DMS153 treated with DMSO at 0.1 percent for 48 hours (cell line): ENCODE results near the gene CACNA2D4.
"Not testable (repeated sequence)": the region's sequence is repeated elsewhere in the genome, so short reads cannot be mapped to it uniquely, and the experiment has no call there.

ENCODE experiments used
- DNase-seq: peaks from one replicate; lab custom pipeline; 2025; ENCODE audit not compliant: unreplicated experiment; lab: John Stamatoyannopoulos, UW

CACNA2D4 gene

DNA sequence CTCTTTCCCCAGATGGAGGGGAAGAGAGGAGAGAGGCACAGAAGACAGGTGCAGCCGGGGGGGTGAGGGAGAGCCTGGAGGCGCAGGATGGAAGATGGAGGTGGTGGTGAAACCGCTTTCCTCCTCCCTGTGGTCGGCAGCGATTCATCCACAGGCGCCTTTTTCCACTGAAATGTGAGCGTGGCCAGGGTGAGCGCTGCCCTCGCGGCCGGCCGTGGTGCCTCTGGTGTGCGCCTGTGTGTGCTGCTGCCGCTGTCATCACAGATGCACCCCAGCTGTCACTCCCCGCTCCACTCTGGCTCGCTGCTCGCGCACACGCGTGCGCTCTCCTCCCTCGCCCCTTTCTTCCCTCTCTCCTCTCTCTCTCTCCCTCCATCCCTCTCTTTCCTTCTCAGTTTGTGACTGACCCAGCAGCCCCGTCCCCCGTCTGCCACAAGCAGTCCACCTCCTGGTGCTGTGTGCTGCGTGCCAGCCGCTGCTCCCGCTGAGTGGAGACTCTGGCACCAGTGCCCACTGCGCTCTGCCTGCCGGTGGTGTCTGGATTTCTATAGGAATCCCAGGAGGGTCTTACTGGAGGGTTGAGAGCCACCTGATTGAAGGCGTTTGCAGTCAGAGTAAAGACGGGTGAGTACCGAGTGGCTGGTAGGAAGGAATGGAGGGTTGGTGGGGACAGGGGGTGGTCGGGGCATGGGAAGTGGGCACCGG, 98.1 kb downstream of the CACNA2D4 start, which contains the start of gene LRTM2:
LRTM2 (plus strand) TSS at position 375 of the 705 bp plus-strand sequence. CDS start 7,584 bp downstream, outside the sequence.
- DNase-seq = no peak

DNA sequence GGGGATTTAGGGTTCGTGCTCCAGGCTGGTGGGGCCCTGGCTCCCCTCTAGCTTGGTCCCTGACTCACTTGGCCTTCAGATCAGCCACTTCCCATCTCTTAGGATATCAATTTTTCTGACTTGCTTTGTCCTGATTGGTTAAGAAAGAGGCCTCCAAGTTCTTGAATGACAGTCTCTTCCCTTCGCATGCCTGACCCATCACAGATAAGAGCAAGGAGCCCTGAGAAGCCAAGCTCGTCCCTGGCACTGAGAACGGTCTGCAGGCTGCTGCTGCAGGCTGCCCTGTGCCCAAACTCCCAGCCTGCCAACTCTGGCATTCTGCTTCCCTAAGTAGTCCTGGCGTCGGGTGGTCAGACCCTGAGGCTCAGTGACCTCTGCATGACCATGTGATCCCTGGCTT, 98.9 kb downstream of the CACNA2D4 start:
- no peak for DNase-seq

DNA sequence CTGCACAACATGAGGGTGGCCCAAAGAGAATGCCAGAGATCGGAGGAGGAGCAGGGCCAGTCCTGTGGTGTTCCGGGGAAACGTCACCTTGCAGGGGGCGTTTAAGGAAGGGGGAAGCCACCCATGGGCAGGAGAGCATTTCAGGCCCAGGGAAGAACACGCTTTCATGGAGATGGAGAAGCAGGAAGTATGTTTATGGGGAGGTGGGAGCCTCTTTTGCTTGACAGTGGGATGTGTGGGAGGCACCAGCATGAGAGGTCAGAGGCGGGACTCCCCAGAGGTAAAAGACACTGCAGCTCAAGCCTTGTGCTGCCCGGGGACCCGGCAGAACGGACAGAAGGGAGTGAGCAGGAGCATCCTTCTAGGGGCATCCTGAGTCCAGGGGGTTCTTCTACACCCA, 99.4 kb downstream of the CACNA2D4 start:
- DNase-seq = no peak

DNA sequence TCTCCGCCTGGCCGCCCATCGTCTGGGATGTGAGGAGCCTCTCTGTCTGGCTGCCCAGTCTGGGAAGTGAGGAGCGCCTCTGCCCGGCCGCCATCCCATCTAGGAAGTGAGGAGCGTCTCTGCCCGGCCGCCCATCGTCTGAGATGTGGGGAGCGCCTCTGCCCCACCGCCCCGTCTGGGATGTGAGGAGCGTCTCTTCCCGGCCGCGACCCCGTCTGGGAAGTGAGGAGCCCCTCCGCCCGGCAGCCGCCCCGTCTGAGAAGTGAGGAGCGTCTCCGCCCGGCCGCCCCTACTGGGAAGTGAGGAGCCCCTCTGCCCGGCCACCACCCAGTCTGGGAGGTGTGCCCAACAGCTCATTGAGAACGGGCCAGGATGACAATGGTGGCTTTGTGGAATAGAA, 100.5 kb downstream of the CACNA2D4 start:
- DNase-seq = not testable (repeated sequence)

DNA sequence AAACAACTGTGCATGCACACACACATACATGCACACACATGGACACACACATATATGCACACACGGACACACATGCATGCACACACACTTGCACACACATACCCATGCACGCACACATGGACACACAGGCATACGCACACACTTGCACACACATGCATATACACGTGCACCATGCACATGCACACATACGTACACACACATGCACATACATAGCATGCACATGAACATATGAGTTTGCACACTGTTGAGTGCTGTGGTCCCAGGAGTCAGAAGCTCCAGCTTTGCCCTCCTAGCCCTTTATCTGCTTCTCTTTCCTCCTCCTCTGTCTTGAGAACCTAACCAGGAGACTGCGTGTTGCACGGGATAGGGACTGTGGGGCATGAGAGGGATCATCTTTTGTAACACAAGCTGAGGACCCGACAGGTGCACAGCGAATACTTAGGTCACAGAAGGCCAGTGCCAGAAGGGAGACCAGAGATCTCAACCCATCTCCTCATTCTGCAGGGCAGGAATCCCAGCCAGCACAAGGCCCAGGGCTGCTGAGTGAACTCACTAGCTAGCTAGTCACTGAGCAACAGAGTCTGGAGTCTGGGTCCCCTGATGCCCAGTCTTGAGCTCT, 101.6 kb downstream of the CACNA2D4 start:
- DNase-seq = no peak

DNA sequence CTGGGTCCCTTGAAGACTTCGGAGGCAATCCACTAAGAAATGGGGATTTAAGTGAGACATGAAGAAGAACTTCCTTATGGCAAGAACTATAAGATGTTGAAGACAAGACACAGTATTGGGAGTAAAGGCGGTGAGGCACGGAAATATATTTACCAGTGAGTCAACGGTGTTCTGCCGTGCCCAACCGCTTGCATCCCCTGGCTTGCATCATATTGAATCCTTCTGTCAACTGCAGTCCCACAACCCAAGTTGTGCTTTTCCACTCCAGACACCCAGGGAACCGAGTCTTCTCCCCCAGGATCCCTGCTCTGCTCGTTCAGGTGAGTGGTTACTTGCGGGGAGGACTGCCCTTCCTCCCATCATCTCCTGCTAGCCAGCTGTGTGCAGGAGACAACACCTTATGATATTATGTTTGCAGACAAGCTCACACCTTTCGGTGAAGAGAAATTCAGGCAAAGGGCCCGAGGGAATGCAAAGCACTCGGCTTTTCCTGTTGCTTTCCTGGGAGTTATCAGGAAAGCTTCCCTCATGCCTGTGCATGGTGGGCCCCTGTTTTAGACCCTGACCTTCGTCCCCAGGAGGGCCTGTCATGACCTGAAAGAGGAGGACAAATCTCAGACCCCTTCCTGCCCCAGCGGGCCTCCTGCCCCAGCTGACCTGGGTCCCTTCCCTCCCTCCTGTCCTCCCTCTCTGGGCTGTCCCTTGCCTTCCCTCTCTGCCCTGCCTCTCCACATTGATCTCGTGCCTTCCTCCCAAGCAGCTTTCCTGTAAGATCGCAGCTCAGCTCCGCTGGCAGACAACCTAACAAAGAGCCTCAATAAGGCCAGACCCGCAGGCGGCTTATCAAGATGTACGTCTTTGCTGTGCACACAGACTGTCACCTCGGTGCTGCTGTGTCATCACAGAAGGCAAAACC, 102.4 kb downstream of the CACNA2D4 start:
- DNase-seq = no peak

DNA sequence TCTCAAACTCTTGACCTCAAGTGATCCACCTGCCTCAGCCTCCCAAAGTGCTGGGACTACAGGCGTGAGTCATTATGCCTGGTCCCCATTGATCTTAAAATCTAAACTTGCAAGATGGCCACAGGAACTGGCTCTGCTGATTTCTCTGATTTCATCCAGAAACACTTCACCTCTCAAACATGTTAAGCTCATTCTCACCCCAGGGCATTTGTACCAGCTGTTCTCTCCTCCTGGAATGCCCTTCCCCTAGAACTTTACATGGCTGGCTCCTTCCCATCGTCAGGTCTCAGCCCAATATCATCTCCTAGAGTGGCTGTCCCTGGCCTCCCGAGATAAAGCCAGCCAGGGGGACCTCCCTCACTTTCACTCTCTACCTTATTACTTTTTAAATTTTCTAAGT, 103.3 kb downstream of the CACNA2D4 start:
- DNase-seq = no peak

DNA sequence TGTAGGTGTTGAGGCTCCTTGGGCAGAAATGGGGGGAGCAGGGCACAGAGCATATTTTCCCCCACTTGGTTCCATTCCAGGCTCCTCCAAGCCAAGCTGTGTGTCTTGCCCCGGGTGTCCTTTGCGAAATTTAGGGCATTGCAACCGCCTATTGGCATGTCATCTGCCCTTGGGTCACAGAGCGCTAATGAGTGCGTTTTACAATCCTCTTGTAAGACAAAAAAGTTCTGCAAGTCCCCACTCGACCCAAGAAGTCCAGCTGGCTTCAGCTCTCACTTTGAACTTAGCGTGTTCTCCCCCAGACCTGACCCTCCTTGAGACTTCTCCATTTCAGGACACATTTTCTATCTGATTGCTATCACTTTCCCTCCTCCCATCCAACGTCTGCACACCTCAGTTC, 104.2 kb downstream of the CACNA2D4 start:
- no peak for DNase-seq

DNA sequence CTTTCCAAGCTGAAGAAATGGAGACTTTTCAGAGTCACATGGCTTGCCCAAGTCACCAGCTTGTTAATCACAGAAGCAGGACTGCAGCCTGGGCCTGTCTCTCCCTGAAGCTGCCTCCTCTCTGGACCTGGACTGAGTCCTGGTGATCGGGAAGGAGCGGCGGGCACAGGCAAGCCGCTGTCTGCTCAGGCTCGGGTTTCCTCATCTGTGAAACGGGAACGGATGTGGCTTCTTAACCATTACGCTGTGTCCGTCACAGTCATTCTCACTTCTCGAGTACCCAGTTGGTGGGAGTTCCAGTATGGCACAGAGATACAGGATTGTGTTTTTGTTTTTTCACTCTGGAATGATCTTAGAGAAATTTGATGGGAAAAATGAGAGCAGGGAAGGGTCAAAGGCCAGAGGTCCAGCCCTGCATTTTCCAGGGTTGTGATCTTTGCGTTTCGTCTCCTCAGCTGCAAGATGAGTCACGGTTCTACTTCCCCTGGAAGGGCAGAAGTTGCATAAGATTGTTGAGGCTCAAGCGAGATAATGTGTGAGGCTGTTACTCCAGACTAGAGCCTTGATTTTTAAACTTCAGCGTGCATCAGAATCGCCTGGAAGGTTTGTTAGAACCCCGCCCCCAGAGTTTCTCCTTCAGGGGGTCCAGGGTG, 105.7 kb downstream of the CACNA2D4 start:
- no peak for DNase-seq

DNA sequence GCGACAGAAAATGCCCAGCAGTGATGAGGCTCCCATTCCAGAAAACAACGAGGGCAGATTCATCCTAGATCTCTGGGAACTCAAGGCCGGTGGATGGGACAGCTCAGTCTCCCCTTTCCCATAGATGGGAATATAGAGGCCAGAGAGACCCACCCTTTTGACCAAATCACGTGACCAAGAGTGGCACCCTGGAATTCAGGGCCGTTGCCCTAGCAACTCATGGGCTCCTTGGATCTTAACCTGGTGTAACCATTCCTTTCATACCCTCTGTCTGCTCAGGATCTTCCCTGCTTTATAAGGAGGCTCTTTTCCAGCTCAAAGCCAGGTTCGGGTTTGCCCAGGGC, 106.5 kb downstream of the CACNA2D4 start:
- no peak for DNase-seq

DNA sequence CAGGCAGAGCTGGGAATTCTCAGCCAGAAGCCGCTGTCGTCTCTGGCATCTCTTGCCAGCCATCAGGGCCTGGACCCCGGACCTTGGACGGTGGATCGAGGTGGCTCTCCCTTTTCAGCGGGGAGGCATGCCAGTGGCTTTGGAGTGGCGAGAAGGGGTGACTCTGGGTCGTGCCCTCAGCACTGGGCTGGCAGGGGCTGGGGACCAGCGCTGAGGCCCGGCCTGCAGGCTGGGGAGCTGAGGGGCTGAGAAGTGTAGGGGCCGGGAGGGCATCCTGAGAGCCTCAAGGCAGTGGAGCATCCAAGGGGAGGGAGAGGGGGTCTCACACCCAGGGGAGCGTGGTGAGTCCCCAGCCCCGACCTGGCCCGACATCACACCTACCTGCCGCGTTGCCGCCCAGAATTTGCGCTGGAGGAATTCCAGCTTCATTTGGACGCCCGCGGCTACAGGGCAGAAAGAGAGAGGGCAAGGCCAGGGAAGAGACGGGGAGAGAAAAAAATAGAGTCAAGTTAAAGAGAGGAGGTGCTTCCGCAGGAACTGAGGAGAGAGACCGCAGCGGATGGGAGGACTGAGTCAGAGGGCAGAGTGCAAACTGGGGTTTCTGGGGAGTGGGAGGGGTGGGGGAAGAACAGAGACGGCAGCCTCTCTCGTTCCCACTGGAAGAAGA, 107.0 kb downstream of the CACNA2D4 start:
- DNase-seq = no peak

DNA sequence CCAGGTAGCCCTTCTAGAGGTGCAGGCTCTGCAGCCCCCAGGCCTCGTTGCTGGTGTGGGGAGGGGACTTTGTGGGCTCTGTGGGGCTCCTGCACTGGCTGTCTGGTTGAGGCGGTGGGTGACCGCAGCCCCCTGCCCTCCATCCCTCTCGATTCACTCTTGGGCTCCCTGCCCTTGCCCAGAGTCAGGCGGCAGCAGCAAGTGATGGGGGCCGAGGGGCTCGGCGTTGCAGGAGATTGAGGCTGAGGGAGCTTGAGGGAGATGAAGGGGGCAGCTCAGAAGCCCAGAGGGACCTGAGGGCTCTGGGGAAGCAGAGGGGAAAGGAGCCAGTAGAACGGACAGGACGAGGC, 107.5 kb downstream of the CACNA2D4 start:
- DNase-seq = no peak

DNA sequence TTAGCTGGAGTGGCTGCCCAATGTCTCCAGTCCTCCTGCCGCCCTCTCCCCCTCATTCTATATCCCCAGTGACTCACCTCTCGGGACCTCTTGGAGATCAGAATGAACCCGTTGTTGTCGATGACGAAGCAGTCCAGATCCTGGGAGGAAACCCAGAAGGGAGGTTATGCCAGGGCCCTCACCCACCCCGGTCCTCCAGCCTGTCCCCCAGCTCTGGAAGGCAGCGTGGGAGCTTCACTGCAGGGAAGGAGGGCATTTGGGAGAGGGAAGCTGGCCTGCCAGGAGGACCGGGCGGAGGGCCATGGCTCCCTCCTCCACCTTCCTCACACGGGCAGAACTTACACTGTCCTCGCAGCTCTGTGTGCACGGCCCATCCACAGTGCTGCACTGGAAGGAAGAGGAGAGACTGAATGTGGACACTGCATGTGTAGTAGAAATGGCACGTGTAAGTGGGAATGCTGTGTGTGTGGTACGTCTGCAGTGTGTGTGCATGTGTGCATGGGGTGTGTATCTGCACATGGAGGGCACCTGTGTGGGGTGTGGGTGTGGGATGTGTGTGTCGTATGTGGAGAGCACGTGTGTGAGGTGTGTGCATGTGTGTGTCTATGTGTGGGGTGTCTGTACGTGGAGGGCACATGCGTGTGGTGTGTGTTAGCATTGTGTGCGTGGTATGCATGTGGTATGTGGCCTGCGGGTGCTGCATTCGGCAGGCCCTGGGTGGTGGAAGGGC, 108.1 kb downstream of the CACNA2D4 start:
- DNase-seq = no peak

DNA sequence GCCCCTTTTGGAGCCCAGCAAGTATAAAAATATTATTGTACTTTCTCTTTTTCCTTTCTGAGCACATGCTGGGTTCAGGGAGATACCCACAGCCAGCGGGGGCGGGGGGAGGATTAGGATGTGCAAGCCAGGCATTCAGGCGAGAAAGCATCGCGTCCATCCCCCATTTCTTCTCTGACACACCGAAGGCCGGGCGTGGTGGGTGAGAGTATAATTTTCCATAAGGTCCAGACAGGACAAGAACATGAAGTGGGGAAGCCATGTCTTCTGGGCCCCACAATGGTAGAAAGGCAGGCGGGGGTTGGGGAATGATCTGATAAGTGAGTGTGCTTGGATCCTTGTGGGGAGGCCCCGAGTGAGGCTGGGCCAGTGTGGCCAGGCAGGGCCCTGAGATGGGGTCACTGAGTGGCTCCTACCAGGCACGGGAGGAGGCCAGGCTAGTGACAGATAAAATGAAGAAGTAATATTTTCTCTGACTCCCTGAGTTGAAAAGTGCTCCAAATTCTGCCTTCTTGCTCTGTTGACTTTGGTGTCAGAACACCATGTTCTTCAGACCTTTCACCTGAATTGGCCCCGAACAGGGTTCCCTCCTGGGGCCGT, 108.8 kb downstream of the CACNA2D4 start:
- no peak for DNase-seq

DNA sequence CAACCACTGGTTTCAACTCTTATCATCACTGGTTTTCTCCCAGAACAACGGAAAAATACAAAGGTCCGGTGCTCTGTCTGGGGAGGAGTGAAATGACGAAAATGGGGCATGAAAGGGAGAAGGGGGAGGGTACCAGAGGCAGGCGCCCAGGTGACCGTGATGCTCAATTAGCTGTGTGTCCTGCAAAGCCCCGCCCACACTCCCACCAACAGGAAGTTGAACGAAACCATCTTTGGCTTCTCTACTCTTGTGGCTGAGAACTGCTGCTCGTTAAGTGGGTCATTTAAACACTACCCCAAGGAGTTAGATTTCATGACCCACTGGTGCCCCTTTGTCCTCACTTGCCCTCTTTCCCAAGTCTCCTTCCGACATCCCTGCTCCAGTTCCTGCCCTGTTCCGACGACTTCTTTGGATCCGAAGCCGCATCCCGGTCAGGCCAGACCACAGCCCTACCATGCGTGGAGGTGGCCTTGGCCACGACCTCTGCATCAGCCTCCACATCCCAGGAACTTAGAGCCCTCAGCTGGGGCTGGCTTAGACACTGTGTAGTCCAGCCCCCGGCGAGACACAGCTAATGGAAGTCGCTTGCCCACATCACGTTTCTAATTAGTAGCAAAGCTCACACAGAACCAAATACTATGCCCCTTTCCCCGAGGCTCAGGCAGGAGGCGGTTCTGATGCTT, 109.5 kb downstream of the CACNA2D4 start:
- no peak for DNase-seq

DNA sequence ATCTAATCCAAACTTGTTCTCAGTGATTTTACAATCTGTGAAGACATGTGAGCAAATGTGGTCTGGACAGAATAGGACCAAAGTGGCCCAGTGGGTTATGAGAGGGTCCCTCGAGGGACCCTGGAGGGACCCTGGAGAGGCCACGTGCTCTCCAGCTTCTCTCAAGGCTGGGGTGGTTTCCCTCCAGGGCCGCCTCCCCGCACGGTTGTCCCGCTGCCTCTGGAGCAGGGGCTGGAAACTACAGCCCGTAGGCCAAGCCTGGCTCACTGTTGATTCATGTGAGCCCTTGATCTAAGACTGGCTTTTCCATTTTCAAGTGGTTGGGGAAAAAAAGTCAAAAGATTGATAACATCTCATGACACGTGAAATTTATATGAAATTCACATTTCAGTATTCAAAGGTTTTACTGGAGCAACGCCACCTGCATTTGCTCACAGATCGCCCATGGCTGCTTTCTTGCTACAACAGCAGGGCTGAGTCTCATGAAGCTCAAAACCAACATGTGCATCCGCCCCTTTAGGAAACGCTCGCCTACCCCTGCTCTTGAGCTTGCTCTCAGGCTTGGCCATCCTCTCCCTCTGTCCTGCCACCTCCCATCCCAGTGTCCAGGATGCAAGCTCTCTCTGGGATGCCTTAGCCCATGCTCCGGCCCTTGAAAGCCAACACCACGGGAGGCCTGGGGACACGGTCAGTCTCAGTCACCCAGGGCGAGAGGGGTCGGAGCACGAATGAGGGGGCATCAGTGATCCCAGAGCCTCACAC, 110.2 kb downstream of the CACNA2D4 start:
- DNase-seq = no peak

DNA sequence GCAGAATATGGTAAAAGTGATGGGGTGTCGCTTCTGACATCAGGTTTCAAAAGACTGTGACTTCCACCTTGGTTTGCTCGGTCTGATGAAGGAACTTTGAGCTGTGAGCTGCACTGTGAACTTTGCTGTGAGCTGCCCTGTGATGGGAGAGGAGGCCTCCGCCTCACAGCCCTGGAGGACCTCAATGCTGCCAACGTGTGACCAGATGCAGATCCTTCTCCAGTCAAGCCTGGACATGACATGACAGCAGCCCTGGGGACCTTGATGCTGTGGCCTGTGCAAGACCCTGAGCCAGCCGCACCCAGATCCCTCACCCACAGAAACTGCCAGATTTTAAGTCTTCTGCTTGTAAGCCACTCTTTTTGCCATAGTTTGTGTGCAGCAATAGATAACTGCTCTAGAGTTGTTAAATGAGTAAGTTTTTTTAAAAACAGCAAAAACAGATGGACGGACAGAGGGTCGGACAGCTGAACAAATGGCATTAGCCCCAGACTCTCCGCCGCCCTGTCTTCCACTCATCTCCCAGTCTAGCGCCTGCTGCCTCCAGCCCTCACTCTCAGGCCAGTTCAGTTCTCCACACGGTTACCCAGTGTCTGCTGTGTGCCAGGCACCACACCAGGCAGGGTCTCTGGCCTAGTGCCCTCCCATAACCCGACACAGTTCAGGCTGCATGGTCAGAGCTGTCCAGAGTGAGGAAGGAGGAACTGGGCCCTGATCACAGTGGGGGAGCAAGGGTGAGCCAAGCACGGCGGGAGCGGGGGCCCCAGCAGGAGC, 111.2 kb downstream of the CACNA2D4 start:
- no peak for DNase-seq
